GM21529 (cell line): ENCODE measurements around the gene CCNL2.
"Not testable (repeated sequence)": the region's sequence is repeated elsewhere in the genome, so short reads cannot be mapped to it uniquely, and the experiment has no call there.

Experiments
- ATAC-seq: cut with Tn5 transposase; IDR thresholded peaks from one replicate; pipeline ENCODE4 v1.9.1; 2021; ENCODE audit not compliant: unreplicated experiment

The CCNL2 gene

DNA sequence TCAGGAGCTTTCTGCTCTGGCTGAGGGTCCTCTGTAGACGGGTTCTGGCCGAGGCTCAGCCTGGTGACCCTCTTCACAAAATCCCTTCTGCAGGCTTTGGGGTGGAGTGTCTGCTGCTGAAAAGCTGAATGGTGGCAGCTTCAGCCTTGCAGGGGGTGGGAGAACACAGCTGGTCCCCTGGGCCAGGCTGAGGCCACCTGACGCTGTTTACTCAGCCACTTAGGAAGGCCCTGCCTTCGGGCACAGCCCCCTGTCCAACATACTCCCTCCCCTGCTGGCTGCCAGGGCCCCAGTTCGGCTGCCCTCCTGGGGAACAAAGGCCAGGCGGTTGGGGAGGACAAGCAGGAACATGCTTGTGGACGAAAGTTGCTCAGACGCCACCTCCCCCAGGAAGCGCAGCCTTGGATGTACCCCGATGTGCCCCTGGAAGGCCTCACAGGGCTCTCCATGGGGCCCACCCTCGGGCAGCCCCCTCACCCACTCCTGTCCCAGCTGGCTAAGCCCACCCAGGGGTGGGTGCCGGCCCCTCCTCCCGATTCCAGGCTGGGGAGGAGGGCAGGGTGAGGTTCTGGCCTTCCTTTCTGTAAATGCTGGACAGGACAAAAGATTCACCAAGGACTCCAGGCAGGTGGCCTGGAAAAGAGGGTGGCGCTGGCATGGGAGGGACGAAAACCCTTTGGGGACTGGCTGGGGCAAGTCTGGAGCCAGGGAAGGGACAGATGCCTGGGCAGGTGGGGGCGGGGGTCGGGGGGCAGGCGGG lies 22.2 kb upstream of the CCNL2 start, which contains the start of gene ANKRD65:
ANKRD65 (minus strand) TSS at position 130 of the 760 bp plus-strand sequence. CDS start 271 bp downstream, outside the sequence.
- ATAC-seq = no peak

GRCh38 chr1:1420654-1421141 lies 21.6 kb upstream of the CCNL2 start:
- ATAC-seq = no peak

DNA sequence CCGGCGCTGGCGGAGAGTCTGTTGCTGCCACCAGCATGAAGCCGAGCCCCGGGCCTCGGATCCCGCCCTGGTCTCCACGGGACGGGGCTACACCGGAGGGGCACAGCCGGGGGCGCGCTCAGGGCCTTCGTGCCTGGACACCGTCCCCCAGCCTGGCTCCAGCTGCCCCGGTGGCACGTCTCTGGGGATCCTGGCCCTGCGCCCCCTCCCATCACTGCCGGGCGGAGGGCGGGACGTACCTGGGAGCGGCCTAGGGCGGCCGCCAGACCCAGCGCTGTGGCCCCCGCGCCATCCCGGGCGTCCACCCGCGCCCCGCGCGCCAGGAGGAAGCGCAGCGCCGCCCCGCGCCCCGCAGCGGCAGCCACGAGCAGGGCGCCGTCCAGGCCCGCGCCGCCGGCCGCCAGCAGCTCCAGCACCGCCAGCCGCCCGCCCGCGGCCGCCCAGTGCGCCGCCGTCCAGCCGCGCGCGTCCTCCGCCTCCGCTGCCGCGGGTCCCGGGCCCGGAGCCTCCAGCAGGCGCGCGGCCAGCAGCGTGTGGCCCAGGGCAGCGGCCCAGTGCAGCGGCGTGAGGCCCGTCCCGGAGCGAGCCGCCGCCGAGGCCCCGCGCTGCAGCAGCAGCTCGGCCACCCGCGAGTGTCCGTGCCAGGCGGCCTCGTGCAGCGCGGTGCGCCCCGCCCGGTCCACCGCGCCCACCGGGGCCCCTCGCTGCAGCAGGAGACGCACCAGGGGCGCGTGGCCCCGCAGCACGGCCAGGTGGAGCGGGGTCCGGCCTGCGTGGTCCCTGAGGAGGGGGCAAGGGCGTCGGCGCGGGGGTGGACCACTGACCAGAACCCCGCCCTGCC lies 20.9 kb upstream of the CCNL2 start:
- no peak for ATAC-seq

GRCh38 chr1:1419363-1419812 lies 20.3 kb upstream of the CCNL2 start:
- ATAC-seq = no peak

- ATAC-seq = no peak
Measured at GRCh38 chr1:1418464-1419362, 19.6 kb upstream of the CCNL2 start.

- not testable (repeated sequence) for ATAC-seq
Measured at GRCh38 chr1:1417825-1418463, 18.8 kb upstream of the CCNL2 start.

DNA sequence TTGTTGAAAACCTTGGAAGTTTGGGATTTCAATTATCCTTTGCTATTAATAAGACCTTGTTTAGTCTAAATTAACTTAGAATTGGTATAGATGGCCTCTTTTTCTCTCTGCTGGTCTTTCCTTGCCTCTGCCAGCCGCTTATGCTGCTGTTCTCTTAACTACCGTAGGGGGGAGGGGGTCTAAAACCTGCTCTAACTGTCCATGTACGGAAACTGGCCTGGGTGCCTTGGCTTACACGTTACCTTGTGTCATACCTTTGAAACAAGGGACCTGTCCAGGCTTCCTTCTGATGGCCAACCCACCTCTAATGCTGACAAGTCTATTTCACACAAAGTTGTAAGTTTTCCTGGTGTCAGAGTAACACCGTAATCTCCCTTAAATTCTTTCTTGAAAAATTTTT lies 18.3 kb upstream of the CCNL2 start:
- ATAC-seq = not testable (repeated sequence)

GRCh38 chr1:1415751-1416150 lies 16.6 kb upstream of the CCNL2 start:
- no peak for ATAC-seq

- ATAC-seq = not testable (repeated sequence)
Measured at GRCh38 chr1:1412311-1412902, 13.3 kb upstream of the CCNL2 start.

DNA sequence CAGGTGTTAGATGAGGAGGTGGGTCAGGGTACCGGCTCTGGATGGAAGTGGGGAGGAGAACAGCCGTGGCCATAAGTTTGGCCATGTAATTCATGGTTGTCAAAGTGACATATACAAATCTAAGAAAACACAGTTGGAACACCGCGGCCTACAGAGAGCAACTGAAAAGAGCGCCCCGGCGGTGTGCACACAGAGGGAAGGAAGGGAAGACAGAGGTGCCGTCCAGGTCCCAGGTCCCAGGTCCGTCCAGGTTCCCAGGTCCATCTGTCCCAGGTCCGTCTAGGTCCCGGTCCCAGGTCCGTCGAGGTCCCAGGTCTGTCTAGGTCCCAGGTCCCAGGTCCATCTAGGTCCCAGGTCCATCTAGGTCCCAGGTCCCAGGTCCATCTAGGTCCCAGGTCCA lies 12.5 kb upstream of the CCNL2 start:
- no peak for ATAC-seq

- not testable (repeated sequence) for ATAC-seq
Measured at GRCh38 chr1:1410238-1410637, 11.1 kb upstream of the CCNL2 start.

GRCh38 chr1:1407636-1408318 lies 8.6 kb upstream of the CCNL2 start:
- ATAC-seq = peak; percentile 26

DNA sequence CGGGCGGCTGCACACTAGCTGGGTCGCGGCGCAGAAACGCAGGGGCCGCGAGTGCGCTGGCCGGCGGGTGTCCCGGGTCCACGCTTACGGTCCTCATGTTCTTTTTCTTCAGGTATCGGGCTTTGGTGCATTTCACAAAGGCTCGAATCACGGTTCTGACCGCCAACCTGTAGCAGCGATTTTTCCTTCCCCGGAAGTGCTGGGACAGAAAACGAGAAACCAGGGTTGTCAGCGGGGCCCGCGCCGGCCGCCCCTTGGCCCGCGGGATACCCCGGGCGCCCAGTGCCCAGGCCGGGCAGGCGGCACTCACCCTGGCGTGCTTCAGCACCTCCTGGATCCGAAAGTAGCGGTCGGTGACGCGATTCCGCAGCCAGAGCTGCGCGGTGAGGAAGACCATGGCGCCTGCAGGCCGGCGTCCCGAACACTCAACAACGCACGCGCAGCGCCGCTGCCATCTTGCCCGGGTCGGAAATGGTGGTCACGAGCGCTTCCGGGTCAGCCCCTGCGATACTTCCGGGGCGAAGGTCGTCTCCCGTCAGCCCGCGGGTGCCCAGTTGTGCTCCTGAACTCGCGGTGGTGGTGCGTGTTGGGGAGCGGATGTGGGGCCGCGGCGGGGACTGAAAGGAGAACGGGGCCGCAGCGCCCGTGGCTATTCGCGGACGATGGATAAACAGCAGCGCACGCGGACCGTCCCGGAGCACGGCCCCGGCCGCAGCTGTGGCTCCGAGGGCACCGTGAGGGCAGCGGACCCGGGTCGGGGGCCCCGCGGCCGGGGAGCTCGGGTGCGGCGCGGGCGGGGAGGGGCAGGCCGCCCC lies 7.9 kb upstream of the CCNL2 start, which contains the start of gene MRPL20:
MRPL20 (minus strand) TSS at position 473 of the 815 bp plus-strand sequence; CDS start at position 397, 76 bp downstream.
- peak; percentile 94 for ATAC-seq

DNA sequence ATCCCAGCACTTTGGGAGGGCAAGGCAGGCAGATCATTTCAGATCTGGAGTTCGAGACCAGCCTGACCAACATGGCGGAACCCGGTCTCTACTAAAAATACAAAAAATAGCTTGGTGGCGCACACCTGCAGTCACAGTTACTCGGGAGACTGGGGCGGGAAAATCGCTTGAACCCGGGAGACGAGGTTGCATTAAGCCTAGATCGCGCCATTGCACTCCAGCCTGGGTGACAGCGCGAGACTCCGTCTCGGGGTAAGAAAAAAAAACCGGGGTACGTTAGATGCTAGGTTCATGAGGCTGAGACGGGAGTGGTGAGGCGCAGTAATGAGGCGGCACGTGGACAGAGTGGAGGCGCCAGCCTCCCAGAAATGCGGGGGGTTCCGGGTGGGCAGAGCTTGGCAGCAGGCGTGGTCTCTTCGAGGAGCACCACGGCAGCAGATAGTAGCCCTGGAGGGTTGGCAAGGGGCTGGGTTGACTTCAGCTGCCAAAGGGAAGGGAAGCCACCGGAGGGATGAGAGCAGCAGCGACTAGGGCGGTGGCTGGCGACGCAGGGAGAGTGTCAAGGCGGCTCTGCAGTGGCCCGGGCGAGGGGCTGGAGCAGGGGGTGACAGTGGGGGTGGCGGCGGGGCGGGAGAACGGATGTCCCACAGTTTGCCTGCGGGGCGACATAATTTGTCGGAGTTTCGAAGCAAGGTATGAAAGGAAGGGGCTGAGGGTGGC lies 7.1 kb upstream of the CCNL2 start:
- no peak for ATAC-seq

- ATAC-seq = no peak
Measured at GRCh38 chr1:1403653-1404052, 4.5 kb upstream of the CCNL2 start.

DNA sequence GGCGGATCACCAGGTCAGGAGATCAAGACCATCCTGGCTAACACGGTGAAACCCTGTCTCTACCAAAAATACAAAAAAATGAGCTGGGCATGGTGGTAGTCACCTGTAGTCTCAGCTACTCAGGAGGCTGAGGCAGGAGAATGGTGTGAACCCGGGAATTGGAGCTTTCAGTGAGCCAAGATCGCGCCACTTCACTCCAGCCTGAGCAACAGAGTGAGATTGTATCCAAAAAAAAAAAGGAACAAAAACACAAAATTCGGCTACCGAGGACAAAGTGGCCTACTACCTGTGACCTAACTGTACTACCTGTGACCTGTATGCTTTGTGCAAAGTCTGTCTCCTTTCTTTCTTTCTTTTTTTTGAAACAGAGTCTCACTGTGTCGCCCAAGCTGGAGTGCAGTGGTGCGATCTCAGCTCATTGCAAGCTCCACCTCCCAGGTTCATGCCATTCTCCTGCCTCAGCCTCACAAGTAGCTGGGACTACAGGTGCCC lies 3.8 kb upstream of the CCNL2 start:
- not testable (repeated sequence) for ATAC-seq

- ATAC-seq = no peak
Measured at GRCh38 chr1:1402072-1402900, 3.2 kb upstream of the CCNL2 start.
